Measurements from ENCODE around the gene DCPS.

DNA sequence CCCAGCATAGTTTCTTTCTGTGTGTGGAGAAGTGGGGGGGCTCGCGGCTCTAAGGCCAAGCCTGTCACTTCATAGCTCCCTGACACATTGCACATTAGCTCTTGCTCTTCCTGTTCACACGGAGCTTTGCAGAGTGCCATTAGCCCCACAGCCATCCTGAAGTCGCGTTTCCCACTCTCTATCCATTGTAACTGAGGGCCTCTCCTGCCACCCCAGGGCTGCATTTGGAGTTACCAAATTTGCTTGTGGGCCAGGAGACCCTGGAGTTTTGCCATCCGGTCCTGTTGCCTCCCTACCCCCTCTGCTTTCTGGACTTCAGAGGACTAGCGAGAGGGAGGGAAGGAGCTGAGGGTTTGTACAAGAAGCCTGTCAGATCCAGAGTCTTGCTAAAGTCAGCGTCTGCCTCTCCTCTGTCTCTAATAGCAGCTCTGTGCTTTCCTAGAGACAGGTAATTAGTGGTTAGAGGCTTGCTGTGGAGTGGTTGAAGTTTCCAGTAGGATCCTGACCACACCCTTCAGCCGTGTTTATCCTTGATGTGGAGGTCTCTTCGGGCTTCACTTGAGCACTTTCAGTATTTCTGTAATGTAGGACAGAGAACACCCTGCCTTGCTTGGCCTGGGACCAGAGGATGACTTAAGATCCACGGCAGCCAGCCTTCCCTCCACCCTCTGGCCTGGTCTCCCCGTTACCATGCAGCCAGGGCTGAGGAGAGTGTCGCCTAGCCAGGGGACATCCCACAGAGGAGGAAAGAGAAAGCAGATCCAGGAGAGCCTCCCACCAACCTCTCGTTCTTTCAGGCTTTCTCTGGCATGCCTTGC lies 14.1 kb downstream of the DCPS start:
- TF ChIP-seq CTCF (IDR thresholded peaks at IDR 0.05) (no peak), POLR2A (IDR thresholded peaks at IDR 0.05) (no peak)

Measured in body of pancreas (tissue), 4 donors.